ENCODE measurements around the gene AHDC1. TPM values are rescaled to one million over a fixed set of nuclear protein-coding genes. Genes with fewer than 3 reads are reported as not detected.

AHDC1 gene
- total RNA-seq, 2 experiments from 2014 or later = 26.3 to 27.6 TPM

DNA sequence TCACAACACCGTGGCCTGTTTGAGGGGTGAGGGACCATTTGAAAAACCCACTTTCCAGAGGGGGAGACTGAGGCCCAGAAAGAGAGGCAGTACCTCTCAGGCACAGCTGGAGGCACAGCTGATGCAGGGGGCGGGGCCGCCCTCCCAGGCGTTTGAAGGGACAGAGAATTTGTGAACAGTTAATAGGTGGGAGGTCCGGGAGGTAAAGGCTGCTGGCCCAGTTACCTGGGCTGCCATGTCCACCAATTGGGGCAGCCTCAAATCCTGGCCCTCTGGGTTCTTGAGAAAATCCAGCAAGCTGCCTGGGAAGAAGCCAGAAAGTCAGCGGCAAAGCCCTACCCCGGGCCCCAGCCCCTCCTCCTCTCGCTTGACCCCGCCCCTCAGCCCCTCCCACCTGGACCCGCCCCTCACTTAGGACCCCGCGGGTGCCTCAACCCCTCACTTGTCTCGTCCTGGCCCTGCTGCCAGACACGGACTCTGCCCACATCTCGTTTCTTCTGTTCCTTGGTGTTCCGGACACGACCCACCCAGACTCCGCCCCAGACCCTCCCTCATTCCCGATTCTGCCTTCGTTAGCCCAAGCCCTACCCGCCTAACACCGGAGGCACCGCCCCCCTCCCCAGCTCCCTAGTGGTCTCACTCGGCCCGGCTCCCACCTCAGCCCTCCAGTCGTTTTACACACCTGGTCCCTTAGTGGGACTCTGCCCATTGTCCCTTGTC is 10.8 kb upstream of the AHDC1 start:
- TF ChIP-seq, protein P1, sequence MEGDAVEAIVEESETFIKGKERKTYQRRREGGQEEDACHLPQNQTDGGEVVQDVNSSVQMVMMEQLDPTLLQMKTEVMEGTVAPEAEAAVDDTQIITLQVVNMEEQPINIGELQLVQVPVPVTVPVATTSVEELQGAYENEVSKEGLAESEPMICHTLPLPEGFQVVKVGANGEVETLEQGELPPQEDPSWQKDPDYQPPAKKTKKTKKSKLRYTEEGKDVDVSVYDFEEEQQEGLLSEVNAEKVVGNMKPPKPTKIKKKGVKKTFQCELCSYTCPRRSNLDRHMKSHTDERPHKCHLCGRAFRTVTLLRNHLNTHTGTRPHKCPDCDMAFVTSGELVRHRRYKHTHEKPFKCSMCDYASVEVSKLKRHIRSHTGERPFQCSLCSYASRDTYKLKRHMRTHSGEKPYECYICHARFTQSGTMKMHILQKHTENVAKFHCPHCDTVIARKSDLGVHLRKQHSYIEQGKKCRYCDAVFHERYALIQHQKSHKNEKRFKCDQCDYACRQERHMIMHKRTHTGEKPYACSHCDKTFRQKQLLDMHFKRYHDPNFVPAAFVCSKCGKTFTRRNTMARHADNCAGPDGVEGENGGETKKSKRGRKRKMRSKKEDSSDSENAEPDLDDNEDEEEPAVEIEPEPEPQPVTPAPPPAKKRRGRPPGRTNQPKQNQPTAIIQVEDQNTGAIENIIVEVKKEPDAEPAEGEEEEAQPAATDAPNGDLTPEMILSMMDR (IDR thresholded peaks at IDR 0.05) = no peak
- no peak for DNase-seq
- no peak overlapping the region for H3K27ac Mint-ChIP-seq
- CTCF ChIA-PET = interaction anchor here (0.9 to 25.3 kb wide), 5 partner anchors 8 to 58 kb away, joined by 3 to 533 read pairs (median 4); partner anchors contain the start of genes AHDC1 and IFI6
- no peak overlapping the region for H3K4me3 Mint-ChIP-seq
- POLR2A ChIA-PET = interaction anchor here (1.0 to 13.7 kb wide), 2 partner anchors 15 to 48 kb away, joined by 3 to 98 read pairs; no protein-coding TSS in a partner anchor
- intact Hi-C loops (cut with micrococcal nuclease) = no loop called here
- no peaks in the 10 kb centered on the region for H3K9me3 Mint-ChIP-seq
- no peak for ATAC-seq
- no peaks in the 10 kb centered on the region for H3K36me3 Mint-ChIP-seq (ENCODE audit: low read depth)
- no peaks in the 10 kb centered on the region for H3K27me3 Mint-ChIP-seq
- H3K4me1 Mint-ChIP-seq (ENCODE audit: low read depth) = peaks cover 49% of the 10 kb centered on the region

DNA sequence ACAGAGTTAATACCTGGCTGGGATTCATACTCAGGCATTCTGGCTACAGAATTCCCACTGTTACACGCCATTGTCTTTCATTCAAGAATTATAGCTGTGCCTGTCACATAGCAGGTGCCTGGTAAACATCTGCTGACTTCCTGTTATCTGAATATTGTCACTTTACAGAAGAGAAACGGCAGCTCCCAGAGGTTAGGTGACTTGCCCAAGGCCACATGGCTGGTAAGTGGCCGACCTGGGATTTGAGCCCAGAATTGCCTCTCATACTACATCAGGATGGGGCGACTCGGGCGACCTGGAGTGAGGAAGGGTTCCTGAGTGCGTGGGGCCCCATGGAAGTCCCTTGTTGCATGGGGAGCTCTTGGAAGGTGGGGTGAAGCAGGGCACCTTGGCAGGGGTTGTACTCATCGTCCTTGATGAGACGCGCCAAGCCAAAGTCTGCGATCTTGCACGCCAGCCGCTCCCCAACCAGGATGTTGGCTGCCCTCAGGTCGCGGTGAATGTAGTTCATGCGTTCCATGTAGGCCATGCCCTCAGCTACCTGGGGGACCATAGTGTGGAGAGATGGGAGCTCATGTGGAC is 10.2 kb upstream of the AHDC1 start:
- Mint-ChIP-seq H3K4me1 (ENCODE audit: low read depth) (peaks cover 44% of the 10 kb centered on the region), H3K4me3 (no peak overlapping the region), H3K27me3 (no peaks in the 10 kb centered on the region), H3K27ac (no peak overlapping the region), H3K9me3 (no peaks in the 10 kb centered on the region), H3K36me3 (ENCODE audit: low read depth) (no peaks in the 10 kb centered on the region)
- ATAC-seq = no peak
- TF ChIP-seq, protein P1 (IDR thresholded peaks at IDR 0.05) = no peak
- POLR2A ChIA-PET = interaction anchor here (13.7 kb wide), 1 partner anchor 49 kb away, joined by 98 read pairs; no protein-coding TSS in a partner anchor
- DNase-seq = no peak
- CTCF ChIA-PET = interaction anchor here (0.9 to 25.3 kb wide), 3 partner anchors 8 to 52 kb away, joined by 3 to 533 read pairs (median 113); partner anchors contain the start of genes AHDC1 and IFI6
- intact Hi-C loops (cut with micrococcal nuclease) = no loop called here

DNA sequence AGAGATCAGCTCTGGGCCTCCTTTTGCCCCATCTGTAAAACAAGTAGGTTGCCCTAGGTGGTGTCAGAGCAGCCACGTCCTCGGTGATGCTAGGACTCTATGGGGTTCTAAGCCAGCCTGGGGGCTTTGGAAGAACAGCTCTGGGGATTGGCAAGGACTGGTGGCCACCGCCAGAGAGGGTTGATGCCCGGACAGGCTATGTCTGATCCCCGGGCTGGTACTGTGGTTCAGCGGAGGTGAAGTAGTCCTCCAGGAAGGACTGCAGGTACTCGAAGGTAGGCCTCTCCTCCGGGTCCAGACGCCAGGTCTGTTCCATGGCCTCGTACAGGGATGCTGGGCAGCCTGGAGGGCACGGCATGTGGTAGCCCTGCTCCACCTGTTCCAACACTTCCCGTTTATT is 8.8 kb upstream of the AHDC1 start:
- ChIA-PET POLR2A (interaction anchor here (13.7 kb wide), 1 partner anchor 51 kb away, joined by 98 read pairs; no protein-coding TSS in a partner anchor), CTCF (interaction anchor here (13.9 to 25.3 kb wide), 2 partner anchors 6 to 54 kb away, joined by 113 to 533 read pairs; partner anchors contain the start of genes AHDC1 and IFI6)
- Mint-ChIP-seq H3K36me3 (ENCODE audit: low read depth) (no peaks in the 10 kb centered on the region), H3K27me3 (no peaks in the 10 kb centered on the region), H3K4me1 (ENCODE audit: low read depth) (peaks cover 32% of the 10 kb centered on the region), H3K4me3 (no peak overlapping the region), H3K9me3 (no peaks in the 10 kb centered on the region), H3K27ac (no peak overlapping the region)
- DNase-seq = no peak
- intact Hi-C loops (cut with micrococcal nuclease) = no loop called here
- TF ChIP-seq, protein P1 (IDR thresholded peaks at IDR 0.05) = no peak
- no peak for ATAC-seq

DNA sequence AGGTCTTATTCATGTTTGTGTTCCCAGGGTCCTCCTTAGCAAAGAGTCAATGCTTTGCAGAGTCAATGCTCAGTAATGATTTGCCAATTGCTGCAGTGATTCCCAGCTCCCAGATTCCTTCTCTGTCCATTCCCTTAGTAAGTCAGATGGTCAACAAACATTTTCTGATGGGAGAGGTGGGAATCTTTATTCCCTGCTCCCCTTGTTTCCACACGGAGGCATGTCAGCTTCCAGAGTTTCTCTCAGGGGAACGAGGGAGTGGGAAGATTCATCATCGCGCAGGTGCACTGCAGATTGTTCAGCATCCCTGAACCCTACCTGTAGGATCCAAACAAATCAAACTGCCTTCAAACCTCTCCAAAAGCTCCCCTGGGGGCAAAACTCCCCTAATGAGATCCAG is 7.5 kb upstream of the AHDC1 start:
- no peak overlapping the region for H3K4me3 Mint-ChIP-seq
- TF ChIP-seq, protein P1 (IDR thresholded peaks at IDR 0.05) = no peak
- intact Hi-C loops (cut with micrococcal nuclease) = no loop called here
- no peak for ATAC-seq
- ChIA-PET POLR2A (interaction anchor here (0.9 to 13.7 kb wide), 3 partner anchors 38 to 52 kb away, joined by 3 to 98 read pairs (median 4); no protein-coding TSS in a partner anchor), CTCF (interaction anchor here (1.0 to 25.3 kb wide), 8 partner anchors 11 to 315 kb away, joined by 3 to 533 read pairs (median 3); partner anchors contain the start of gene IFI6)
- no peak overlapping the region for H3K27ac Mint-ChIP-seq
- peaks cover 28% of the 10 kb centered on the region for H3K4me1 Mint-ChIP-seq (ENCODE audit: low read depth)
- no peaks in the 10 kb centered on the region for H3K9me3 Mint-ChIP-seq
- no peak for DNase-seq
- no peaks in the 10 kb centered on the region for H3K27me3 Mint-ChIP-seq
- no peaks in the 10 kb centered on the region for H3K36me3 Mint-ChIP-seq (ENCODE audit: low read depth)

Data from activated CD8-positive, alpha-beta T cell treated with anti-CD3 and anti-CD28 coated beads for 36 hours (primary cell).